ENCODE data around the gene CIZ1. TPM values are rescaled to one million over a fixed set of nuclear protein-coding genes. Genes with fewer than 3 reads are reported as not detected.

Gene CIZ1
- total RNA-seq, 1 donor: 34.1 TPM

GRCh38 chr9:128211186-128211980 lies 20.0 kb upstream of the CIZ1 start:
- H3K4me3 ChIP-seq (ENCODE audit: low read depth, low read length): no peak overlapping the region
- TF ChIP-seq, protein P1, sequence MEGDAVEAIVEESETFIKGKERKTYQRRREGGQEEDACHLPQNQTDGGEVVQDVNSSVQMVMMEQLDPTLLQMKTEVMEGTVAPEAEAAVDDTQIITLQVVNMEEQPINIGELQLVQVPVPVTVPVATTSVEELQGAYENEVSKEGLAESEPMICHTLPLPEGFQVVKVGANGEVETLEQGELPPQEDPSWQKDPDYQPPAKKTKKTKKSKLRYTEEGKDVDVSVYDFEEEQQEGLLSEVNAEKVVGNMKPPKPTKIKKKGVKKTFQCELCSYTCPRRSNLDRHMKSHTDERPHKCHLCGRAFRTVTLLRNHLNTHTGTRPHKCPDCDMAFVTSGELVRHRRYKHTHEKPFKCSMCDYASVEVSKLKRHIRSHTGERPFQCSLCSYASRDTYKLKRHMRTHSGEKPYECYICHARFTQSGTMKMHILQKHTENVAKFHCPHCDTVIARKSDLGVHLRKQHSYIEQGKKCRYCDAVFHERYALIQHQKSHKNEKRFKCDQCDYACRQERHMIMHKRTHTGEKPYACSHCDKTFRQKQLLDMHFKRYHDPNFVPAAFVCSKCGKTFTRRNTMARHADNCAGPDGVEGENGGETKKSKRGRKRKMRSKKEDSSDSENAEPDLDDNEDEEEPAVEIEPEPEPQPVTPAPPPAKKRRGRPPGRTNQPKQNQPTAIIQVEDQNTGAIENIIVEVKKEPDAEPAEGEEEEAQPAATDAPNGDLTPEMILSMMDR (IDR thresholded peaks at IDR 0.05; ENCODE audit: insufficient read depth, low read depth, low read length): no peak
- DNase-seq (ENCODE audit: low read depth): no peak

- DNase-seq (ENCODE audit: low read depth): no peak
- H3K4me3 ChIP-seq (ENCODE audit: low read depth, low read length): no peak overlapping the region
Measured at GRCh38 chr9:128208946-128209669, 17.7 kb upstream of the CIZ1 start.

GRCh38 chr9:128208386-128208785 lies 17.0 kb upstream of the CIZ1 start:
- no peak overlapping the region for H3K4me3 ChIP-seq (ENCODE audit: low read depth, low read length)
- DNase-seq (ENCODE audit: low read depth): no peak
- TF ChIP-seq, protein P1 (IDR thresholded peaks at IDR 0.05; ENCODE audit: insufficient read depth, low read depth, low read length): no peak

More at GRCh38 chr9:128208946-128209669, 17.7 kb upstream of the CIZ1 start:
- TF ChIP-seq, protein P1 (IDR thresholded peaks at IDR 0.05; ENCODE audit: insufficient read depth, low read depth, low read length): no peak

- DNase-seq (ENCODE audit: low read depth): no peak
- TF ChIP-seq, protein P1 (IDR thresholded peaks at IDR 0.05; ENCODE audit: insufficient read depth, low read depth, low read length): no peak
- no peak overlapping the region for H3K4me3 ChIP-seq (ENCODE audit: low read depth, low read length)
Measured at GRCh38 chr9:128206916-128207910, 15.8 kb upstream of the CIZ1 start.

- H3K4me3 ChIP-seq (ENCODE audit: low read depth, low read length): no peak overlapping the region
- TF ChIP-seq, protein P1 (IDR thresholded peaks at IDR 0.05; ENCODE audit: insufficient read depth, low read depth, low read length): no peak
- DNase-seq (ENCODE audit: low read depth): no peak
Measured at GRCh38 chr9:128206484-128206883, 15.1 kb upstream of the CIZ1 start.

GRCh38 chr9:128205296-128205944 lies 14.0 kb upstream of the CIZ1 start:
- no peak overlapping the region for H3K4me3 ChIP-seq (ENCODE audit: low read depth, low read length)
- no peak for DNase-seq (ENCODE audit: low read depth)
- TF ChIP-seq, protein P1 (IDR thresholded peaks at IDR 0.05; ENCODE audit: insufficient read depth, low read depth, low read length): no peak
